ENCODE measurements around the gene GNAI3. TPM values are rescaled to one million over a fixed set of nuclear protein-coding genes. Genes with fewer than 3 reads are reported as not detected.

Gene GNAI3
- polyA plus RNA-seq, 3 donors: 3.0 to 14.2 (median 10.4) TPM

DNA sequence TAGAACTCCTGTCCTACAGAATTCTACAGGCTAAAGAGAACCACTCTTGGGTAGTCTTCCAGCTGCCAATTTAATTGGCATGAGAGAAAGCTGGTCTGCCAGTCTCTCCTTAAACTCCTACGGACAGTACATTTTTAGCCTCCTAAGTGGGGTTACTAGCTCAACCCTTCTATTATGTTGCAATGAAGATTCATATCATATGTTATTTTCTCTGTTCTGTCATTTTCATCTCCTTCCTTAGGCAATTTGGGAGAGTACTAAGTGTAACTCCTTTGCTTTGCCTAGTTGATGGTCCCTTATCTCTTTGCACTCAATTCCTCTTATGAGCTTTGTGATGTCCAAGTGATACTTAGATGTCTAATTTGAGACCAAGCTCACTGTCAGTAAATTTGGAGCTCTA lies 57.0 kb downstream of the GNAI3 start:
- Histone ChIP-seq H2AFZ (ENCODE audit: insufficient read depth, low read depth, low read length, poor library complexity, severe bottlenecking) (no peak overlapping the region), H3K9ac (ENCODE audit: insufficient read depth, low read length, poor library complexity, severe bottlenecking) (no peak overlapping the region), H3K27ac (ENCODE audit: low read depth in 1 of 2, low read length in 2 of 2) (no peak overlapping the region), H3K27me3 (ENCODE audit: control insufficient read depth in 2 of 2, insufficient read depth in 2 of 2, low read length in 2 of 2) (no peaks in the 10 kb centered on the region), H3K4me1 (ENCODE audit: control insufficient read depth in 1 of 2, insufficient read depth in 2 of 2, low read length in 2 of 2) (peaks cover 33 to 37% of the 10 kb centered on the region in 2 donors), H3K36me3 (replicated peaks in 1 of 2; ENCODE audit: control insufficient read depth in 1 of 2, insufficient read depth in 2 of 2, low read length in 2 of 2) (peaks cover 0 to 5% of the 10 kb centered on the region in 2 donors), H3K79me2 (ENCODE audit: insufficient read depth, low read length) (no peaks in the 10 kb centered on the region), H3K4me3 (replicated peaks in 1 of 3; ENCODE audit: low read depth in 2 of 3, low read length in 3 of 3) (no peak overlapping the region), H3K4me2 (replicated peaks; ENCODE audit: extremely low read depth, low read length, poor library complexity, severe bottlenecking) (no peak overlapping the region), H4K20me1 (ENCODE audit: insufficient read depth, low read length) (no peaks in the 10 kb centered on the region), H3K9me3 (replicated peaks in 1 of 2; ENCODE audit: control insufficient read depth in 1 of 2, insufficient read depth in 1 of 2, low read length in 2 of 2) (no peaks in the 10 kb centered on the region)
- TF ChIP-seq, protein P1, sequence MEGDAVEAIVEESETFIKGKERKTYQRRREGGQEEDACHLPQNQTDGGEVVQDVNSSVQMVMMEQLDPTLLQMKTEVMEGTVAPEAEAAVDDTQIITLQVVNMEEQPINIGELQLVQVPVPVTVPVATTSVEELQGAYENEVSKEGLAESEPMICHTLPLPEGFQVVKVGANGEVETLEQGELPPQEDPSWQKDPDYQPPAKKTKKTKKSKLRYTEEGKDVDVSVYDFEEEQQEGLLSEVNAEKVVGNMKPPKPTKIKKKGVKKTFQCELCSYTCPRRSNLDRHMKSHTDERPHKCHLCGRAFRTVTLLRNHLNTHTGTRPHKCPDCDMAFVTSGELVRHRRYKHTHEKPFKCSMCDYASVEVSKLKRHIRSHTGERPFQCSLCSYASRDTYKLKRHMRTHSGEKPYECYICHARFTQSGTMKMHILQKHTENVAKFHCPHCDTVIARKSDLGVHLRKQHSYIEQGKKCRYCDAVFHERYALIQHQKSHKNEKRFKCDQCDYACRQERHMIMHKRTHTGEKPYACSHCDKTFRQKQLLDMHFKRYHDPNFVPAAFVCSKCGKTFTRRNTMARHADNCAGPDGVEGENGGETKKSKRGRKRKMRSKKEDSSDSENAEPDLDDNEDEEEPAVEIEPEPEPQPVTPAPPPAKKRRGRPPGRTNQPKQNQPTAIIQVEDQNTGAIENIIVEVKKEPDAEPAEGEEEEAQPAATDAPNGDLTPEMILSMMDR (IDR thresholded peaks at IDR 0.05): no peak
- no CpG with 5 or more reads among the region's 1 CpG for WGBS (ENCODE audit: insufficient coverage)
- H3K27ac Mint-ChIP-seq: peak overlapping the region in 1 of 7 donors; percentile 69
- peaks cover 11 to 21% of the 10 kb centered on the region in 2 donors for H3K36me3 Mint-ChIP-seq
- no peak for DNase-seq
- no peaks in the 10 kb centered on the region for H3K27me3 Mint-ChIP-seq (ENCODE audit: low read depth in 3 of 3)
- no peaks in the 10 kb centered on the region for H3K9me3 Mint-ChIP-seq
- intact Hi-C loops (cut with micrococcal nuclease): no loop called here
- H3K4me1 Mint-ChIP-seq: peaks cover 52% of the 10 kb centered on the region
- no peak overlapping the region for H3K4me3 Mint-ChIP-seq

DNA sequence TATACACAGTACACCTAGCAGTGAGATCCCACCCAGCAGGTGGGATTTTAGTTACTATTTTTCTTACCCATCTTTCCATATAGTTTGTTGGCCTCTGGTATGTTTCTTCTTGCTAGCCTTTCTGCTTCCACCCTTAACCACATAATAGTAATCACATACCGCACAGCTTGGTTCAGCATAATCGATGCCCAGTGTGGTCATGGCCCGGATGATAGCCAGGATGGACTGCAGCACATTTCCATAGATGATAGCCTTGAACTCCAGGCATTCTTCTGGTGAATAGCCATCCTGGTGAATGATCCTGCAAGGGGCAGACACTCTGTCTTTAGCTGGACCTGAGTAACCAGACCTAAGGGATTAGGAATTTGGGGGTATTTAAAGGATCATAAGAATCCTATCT lies 61.5 kb downstream of the GNAI3 start:
- no peak for DNase-seq
- TF ChIP-seq, protein P1 (IDR thresholded peaks at IDR 0.05): no peak
- H2AFZ ChIP-seq (ENCODE audit: insufficient read depth, low read depth, low read length, poor library complexity, severe bottlenecking): no peak overlapping the region
- Mint-ChIP-seq H3K27me3 (ENCODE audit: low read depth in 3 of 3) (peaks cover 0 to 1% (median 0%) of the 10 kb centered on the region in 3 donors), H3K4me1 (peaks cover 63% of the 10 kb centered on the region), H3K9me3 (no peaks in the 10 kb centered on the region), H3K4me3 (no peak overlapping the region), H3K36me3 (peaks cover 0 to 9% of the 10 kb centered on the region in 2 donors), H3K27ac (no peak overlapping the region)
- no peak overlapping the region for H3K9ac ChIP-seq (ENCODE audit: insufficient read depth, low read length, poor library complexity, severe bottlenecking)
- no peaks in the 10 kb centered on the region for H3K79me2 ChIP-seq (ENCODE audit: insufficient read depth, low read length)
- H3K9me3 ChIP-seq (replicated peaks in 1 of 2; ENCODE audit: control insufficient read depth in 1 of 2, insufficient read depth in 1 of 2, low read length in 2 of 2): no peaks in the 10 kb centered on the region
- no peak overlapping the region for H3K4me3 ChIP-seq (replicated peaks in 1 of 3; ENCODE audit: low read depth in 2 of 3, low read length in 3 of 3)
- no peak overlapping the region for H3K27ac ChIP-seq (ENCODE audit: low read depth in 1 of 2, low read length in 2 of 2)
- no peaks in the 10 kb centered on the region for H3K36me3 ChIP-seq (replicated peaks in 1 of 2; ENCODE audit: control insufficient read depth in 1 of 2, insufficient read depth in 2 of 2, low read length in 2 of 2)
- no peak overlapping the region for H3K4me2 ChIP-seq (replicated peaks; ENCODE audit: extremely low read depth, low read length, poor library complexity, severe bottlenecking)
- WGBS (ENCODE audit: insufficient coverage): 100% methylated on average over 3 of the region's 3 CpGs
- H3K4me1 ChIP-seq (ENCODE audit: control insufficient read depth in 1 of 2, insufficient read depth in 2 of 2, low read length in 2 of 2): peaks cover 36% of the 10 kb centered on the region in 2 donors
- H3K27me3 ChIP-seq (ENCODE audit: control insufficient read depth in 2 of 2, insufficient read depth in 2 of 2, low read length in 2 of 2): no peaks in the 10 kb centered on the region
- intact Hi-C loops (cut with micrococcal nuclease): no loop called here
- no peaks in the 10 kb centered on the region for H4K20me1 ChIP-seq (ENCODE audit: insufficient read depth, low read length)
